Activated CD4-positive, alpha-beta T cell treated with anti-CD3 and anti-CD28 coated beads, Interleukin-2, amount 10 ng/mL, durations not matched to agents 7 days and 5 days (primary cell): ENCODE results near the gene RHPN2. TPM values are rescaled to one million over a fixed set of nuclear protein-coding genes. Genes with fewer than 3 reads are reported as not detected.
"Not testable (repeated sequence)": the region's sequence is repeated elsewhere in the genome, so short reads cannot be mapped to it uniquely, and the experiment has no call there.

ENCODE experiments used
- CTCF ChIA-PET: fragments of 350-600 bp; sonication (Branson Sonifier 250); formaldehyde crosslinking; loops from one replicate; lab custom pipeline; 2021; ENCODE audit warnings: antibody characterized with exemption; lab: Charles Lee
- POLR2A ChIA-PET: fragments of 350-600 bp; sonication (Branson Sonifier 250); formaldehyde crosslinking; loops from one replicate; lab custom pipeline; 2021; ENCODE audit warnings: antibody characterized with exemption; lab: Charles Lee
- DNase-seq: peaks from one replicate; pipeline ENCODE4 v3.0.0-alpha.2; 2020
- H3K27ac Mint-ChIP-seq: one replicate; pipeline ENCODE4 v1.8.0; 2021; ENCODE audit warnings: mild to moderate bottlenecking, moderate library complexity, mixed read lengths
- H3K27me3 Mint-ChIP-seq: one replicate; pipeline ENCODE4 v1.8.0; 2021; ENCODE audit warnings: mixed read lengths
- H3K36me3 Mint-ChIP-seq: one replicate; pipeline ENCODE4 v1.8.0; 2021; ENCODE audit warnings: low read depth, mixed read lengths
- H3K4me1 Mint-ChIP-seq: one replicate; pipeline ENCODE4 v1.8.0; 2021; ENCODE audit warnings: mixed read lengths
- H3K4me3 Mint-ChIP-seq: one replicate; pipeline ENCODE4 v1.8.0; 2021; ENCODE audit warnings: mild to moderate bottlenecking, moderate library complexity, mixed read lengths
- H3K9me3 Mint-ChIP-seq: one replicate; pipeline ENCODE4 v1.8.0; 2021; ENCODE audit warnings: mixed read lengths
- total RNA-seq, 2 experiments: library from RNA; stranded (reverse); gene quantifications; one replicate each; pipeline ENCODE4 v1.2.3, GENCODE V29; 2021

RHPN2 gene
- total RNA-seq, 2 experiments from 2014 or later = 1.4 TPM

DNA sequence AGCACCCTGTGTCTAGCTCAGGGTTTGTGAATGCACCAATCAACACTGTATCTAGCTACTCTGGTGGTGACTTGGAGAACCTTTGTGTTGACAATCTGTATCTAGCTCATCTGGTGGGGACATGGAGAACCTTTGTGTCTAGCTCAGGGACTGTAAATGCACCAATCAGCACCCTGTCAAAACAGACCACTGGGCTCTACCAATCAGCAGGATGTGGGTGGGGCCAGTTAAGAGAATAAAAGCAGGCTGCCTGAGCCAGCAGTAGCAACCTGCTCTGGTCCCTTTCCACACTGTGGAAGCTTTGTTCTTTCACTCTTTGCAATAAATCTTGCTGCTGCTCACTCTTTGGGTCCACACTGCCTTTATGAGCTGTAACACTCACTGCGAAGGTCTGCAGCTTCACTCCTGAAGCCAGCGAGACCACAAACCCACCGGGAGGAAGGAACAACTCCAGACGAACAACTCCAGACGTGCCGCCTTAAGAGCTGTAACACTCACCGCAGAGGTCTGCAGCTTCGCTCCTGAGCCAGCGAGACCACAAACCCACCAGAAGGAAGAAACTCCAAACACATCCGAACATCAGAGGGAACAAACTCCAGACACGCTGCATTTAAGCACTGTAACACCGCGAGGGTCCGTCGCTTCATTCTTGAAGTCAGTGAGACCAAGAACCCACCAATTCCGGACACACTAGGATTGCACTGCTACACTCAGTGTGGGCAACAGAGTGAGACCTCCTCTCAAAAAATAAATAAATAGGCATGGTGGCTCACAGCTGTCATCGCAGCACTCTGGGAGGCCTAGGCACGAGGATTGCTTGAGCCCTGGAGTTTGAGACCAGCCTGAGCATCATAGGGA is 27.3 kb downstream of the RHPN2 start:
- H3K9me3 Mint-ChIP-seq, H3K36me3 Mint-ChIP-seq: not testable (repeated sequence)
- CTCF ChIA-PET = interaction anchor here (0.6 to 1.2 kb wide), 2 partner anchors 11 to 90 kb away, joined by 3 read pairs; no protein-coding TSS in a partner anchor

DNA sequence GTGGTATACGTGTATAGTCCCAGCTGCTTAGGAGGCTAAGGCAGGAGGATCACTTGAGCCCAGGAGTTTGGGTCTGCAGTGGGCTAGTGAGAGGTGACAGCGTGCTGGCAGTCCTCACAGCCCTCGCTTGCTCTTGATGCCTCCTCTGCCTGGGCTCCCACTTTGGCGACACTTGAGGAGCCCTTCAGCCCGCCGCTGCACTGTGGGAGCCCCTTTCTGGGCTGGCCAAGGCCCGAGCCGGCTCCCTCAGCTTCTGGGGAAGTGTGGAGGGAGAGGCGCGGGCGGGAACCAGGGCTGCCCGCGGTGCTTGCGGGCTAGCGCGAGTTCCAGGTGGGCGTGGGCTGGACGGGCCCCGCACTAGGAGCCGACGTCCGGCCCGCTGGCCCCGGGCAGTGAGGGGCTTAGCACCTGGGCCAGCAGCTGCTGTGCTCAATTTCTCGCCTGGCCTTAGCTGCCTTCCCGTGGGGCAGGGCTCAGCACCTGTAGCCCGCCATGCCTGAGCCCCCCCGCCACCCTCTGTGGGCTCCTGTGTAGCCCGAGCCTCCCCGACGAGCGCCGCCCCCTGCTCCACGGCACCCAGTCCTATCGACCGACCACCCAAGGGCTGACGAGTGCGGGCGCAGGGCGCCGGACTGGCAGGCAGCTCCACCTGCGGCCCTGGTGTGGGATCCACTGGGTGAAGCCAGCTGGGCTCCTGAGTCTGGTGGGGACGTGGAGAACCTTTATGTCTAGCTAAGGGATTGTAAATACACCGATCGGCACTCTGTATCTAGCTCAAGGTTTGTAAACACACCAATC is 28.1 kb downstream of the RHPN2 start:
- H3K27me3 Mint-ChIP-seq, DNase-seq, H3K36me3 Mint-ChIP-seq, H3K9me3 Mint-ChIP-seq, H3K4me1 Mint-ChIP-seq, H3K4me3 Mint-ChIP-seq, POLR2A ChIA-PET: not testable (repeated sequence)
- CTCF ChIA-PET = interaction anchor here (0.6 to 1.2 kb wide), 3 partner anchors 12 to 89 kb away, joined by 3 to 6 read pairs (median 3); no protein-coding TSS in a partner anchor
- peak overlapping the region; percentile 82 for H3K27ac Mint-ChIP-seq

More for the DNA sequence above, 27.3 kb downstream of the RHPN2 start:
- Mint-ChIP-seq H3K4me3 (peak overlapping the region; percentile 43), H3K27ac (peak overlapping the region; percentile 82)
- H3K27me3 Mint-ChIP-seq, POLR2A ChIA-PET, H3K4me1 Mint-ChIP-seq: not testable (repeated sequence)
- peak; percentile 22 for DNase-seq

DNA sequence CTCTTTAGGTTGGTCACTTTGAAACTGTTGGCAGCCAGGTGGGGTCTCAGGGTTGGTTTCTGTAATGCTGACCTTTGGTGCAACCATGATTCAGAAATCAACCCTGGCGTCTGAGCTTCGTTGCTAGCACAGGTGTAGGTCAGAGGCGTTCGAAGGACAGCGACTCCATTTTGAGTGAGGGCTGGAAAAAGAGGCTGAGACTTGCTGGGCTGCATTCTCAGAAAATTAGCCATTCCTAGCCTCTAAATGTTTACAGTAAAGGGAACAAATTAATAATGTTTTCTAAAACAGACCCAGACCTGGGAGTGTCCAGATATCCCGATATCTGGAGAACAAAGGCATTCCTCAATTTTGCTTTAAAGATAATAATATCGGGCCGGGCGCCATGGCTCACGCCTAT is 29.2 kb downstream of the RHPN2 start:
- CTCF ChIA-PET = no interaction called here
- H3K9me3 Mint-ChIP-seq = no peaks in the 10 kb centered on the region
- H3K36me3 Mint-ChIP-seq = peaks cover 4% of the 10 kb centered on the region
- no peaks in the 10 kb centered on the region for H3K27me3 Mint-ChIP-seq
- DNase-seq = no peak
- H3K27ac Mint-ChIP-seq = no peak overlapping the region
- POLR2A ChIA-PET = no interaction called here
- peaks cover 8% of the 10 kb centered on the region for H3K4me1 Mint-ChIP-seq
- no peak overlapping the region for H3K4me3 Mint-ChIP-seq

DNA sequence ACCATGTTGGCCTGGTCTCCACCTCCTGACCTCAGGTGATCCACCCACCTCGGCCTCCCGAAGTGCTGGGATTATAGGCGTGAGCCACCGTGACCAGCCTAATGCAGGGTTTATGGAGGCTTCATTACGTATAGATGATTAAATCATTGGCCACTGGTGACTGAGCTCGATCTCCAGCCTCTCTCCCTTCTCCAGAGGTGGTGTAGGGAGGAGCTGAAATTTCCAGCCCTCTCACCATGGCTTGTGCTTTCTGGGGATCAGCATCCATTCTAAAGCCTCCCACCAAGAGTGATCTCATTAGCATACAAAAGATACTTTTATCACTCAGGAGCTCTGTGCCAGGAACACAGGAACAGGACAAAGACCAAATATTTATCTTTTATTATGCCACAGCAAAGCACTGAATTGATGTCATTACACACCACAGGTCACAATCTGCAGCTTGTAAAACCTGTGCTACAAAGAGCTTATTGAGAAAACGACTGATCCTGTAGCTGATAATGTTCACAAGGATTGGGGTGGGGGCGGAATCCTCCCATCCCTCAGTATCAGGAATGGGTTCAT is 32.4 kb downstream of the RHPN2 start:
- Mint-ChIP-seq H3K9me3 (peaks cover 4% of the 10 kb centered on the region), H3K4me1 (peaks cover 4% of the 10 kb centered on the region), H3K4me3 (no peak overlapping the region), H3K27ac (peak overlapping the region; percentile 5), H3K36me3 (peaks cover 4% of the 10 kb centered on the region), H3K27me3 (no peaks in the 10 kb centered on the region)
- ChIA-PET CTCF (interaction anchor here (0.5 kb wide), 1 partner anchor 11 kb away, joined by 4 read pairs; no protein-coding TSS in a partner anchor), POLR2A (interaction anchor here (0.6 kb wide), 1 partner anchor 99 kb away, joined by 3 read pairs; no protein-coding TSS in a partner anchor)
- no peak for DNase-seq

DNA sequence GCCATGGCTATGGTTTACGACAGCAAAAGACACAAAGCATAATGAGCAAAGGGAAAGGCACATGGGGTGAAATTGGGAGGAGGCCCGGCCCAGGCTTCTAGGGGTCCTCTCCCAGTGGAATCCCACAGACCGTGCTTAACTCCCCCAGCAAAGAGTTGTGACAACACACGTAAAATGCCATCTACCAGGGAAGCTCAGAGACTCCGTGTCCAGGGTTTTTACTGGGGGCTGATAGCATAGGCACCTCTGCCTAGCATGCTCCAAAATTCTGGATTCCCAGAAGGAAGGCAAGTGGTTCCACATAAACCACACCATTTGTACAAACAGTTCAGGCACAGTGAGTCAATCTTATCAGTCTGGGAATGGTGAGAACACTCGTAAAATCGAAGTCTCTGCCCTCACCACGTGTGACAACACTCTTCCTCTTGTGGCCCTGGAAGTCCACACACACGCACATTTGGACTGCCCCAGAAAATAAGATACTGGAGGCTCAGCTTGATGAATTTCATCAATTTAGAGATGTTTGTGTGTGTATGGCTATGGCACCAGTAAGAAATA is 34.9 kb downstream of the RHPN2 start:
- no peak overlapping the region for H3K4me3 Mint-ChIP-seq
- CTCF ChIA-PET = interaction anchor here (0.5 kb wide), 1 partner anchor 58 kb away, joined by 3 read pairs; no protein-coding TSS in a partner anchor
- no peaks in the 10 kb centered on the region for H3K27me3 Mint-ChIP-seq
- peaks cover 4% of the 10 kb centered on the region for H3K9me3 Mint-ChIP-seq
- no peaks in the 10 kb centered on the region for H3K4me1 Mint-ChIP-seq
- H3K36me3 Mint-ChIP-seq = no peaks in the 10 kb centered on the region
- no peak for DNase-seq
- POLR2A ChIA-PET = no interaction called here
- no peak overlapping the region for H3K27ac Mint-ChIP-seq

DNA sequence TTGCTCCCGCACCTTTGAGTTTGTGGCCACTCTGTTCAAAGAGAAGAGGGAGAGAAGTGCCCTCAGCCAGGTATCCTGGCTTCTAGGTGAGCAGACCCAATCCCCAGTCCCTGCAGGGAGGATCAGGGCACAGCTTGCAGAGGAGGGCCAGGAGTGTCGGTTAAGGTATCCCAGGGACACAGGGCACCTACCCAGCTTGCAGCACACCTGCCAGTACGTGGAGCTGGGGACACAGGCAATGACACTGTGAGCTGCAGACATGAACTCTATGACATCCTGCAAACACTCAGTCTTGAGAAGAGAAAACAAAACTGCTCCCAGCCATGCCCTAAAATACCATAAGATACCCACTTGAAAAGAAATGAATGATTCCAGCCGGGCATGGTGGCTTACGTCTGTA is 38.1 kb downstream of the RHPN2 start:
- H3K36me3 Mint-ChIP-seq, H3K27me3 Mint-ChIP-seq, H3K4me3 Mint-ChIP-seq, CTCF ChIA-PET, DNase-seq, POLR2A ChIA-PET, H3K4me1 Mint-ChIP-seq, H3K9me3 Mint-ChIP-seq, H3K27ac Mint-ChIP-seq: not testable (repeated sequence)

DNA sequence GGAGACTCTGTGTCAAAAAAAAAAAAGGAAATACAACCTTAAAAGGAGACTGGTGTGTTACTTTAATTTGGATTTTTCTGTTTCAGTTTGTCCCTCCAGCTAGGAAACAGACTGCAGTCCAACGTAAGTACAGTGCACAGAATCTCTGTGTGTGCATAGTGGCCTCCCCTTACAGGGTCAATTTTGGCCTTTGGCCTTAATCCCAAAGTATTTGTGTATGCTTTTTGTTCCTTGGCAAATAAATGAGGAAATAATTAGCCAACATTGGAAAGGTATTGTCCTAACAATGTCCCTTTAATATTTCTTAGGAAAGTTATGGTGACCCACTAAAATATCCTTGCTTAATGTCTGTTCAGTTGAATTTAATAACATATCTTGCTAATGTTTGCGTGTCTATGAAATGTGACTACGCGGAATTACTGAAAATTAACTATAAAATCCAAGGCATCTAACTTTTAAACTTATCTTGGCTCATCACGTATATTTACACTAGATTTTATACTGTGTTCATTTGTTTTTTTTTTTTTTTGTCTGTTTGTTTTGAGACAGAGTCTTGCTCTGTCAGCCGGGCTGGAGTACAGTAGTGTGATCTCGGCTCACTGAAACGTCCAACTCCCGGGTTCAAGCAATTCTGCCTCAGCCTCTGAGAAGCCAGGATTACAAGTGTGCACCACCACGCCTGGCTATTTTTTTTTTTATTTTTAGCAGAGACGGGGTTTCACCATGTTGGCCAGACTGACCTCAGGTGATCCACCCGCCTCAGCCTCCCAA is 39.0 kb downstream of the RHPN2 start:
- DNase-seq, H3K36me3 Mint-ChIP-seq, H3K4me3 Mint-ChIP-seq, H3K27me3 Mint-ChIP-seq, H3K9me3 Mint-ChIP-seq, CTCF ChIA-PET, H3K4me1 Mint-ChIP-seq, H3K27ac Mint-ChIP-seq, POLR2A ChIA-PET: not testable (repeated sequence)

DNA sequence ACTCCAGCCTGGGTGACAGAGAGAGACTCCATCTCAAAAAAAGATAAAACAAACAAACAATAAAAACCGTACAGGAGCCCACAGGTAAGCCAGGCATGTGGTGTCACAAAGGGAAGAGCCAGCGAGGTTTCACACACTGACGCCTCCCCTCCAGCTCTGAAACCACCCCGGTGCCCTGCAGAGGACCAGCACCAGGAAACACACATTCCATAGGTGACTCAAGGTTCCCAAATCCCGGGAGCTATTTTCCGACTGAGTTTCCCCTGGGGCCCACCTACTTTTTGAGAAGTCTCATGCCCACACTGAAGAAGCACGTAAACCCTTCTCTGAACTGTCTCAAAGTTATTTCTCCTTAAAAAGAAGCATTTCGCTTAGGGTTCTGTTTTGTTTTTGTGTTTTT is 40.3 kb downstream of the RHPN2 start:
- no peaks in the 10 kb centered on the region for H3K4me1 Mint-ChIP-seq
- DNase-seq = no peak
- POLR2A ChIA-PET = no interaction called here
- no peak overlapping the region for H3K4me3 Mint-ChIP-seq
- no peaks in the 10 kb centered on the region for H3K27me3 Mint-ChIP-seq
- H3K36me3 Mint-ChIP-seq = no peaks in the 10 kb centered on the region
- CTCF ChIA-PET = interaction anchor here (1.2 kb wide), 1 partner anchor 49 kb away, joined by 3 read pairs; no protein-coding TSS in a partner anchor
- peaks cover 4% of the 10 kb centered on the region for H3K9me3 Mint-ChIP-seq
- no peak overlapping the region for H3K27ac Mint-ChIP-seq

DNA sequence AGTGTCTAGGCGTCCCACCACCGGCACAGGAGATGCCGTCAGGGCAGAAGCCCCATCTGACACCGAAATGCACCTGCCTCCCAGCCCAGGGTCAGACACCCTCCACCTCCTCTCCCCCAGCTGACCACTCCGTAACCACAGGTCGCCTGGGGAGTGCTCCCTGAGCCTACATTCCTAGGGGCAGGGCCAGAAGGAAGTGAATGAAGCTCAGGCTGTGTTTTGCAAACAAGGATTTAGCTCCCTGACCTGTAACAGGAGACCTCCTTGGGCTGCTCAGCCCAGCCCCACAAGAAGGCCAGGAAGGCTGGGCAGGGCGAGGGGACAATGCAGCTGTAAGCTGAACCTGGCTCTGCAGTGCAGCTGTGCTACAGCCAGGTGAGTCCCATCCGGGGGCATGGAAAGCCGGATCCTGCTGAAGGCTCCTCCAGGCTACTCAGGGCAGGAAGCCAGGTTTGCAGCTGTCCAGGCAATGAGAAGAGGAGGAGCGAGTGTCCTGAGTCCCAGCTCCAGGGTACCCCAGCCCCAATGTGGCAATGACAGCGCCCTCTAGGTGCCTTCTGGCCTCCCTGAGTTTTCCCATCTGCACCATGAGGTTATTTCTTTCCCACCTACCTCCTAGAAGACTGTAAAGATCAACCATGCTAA is 42.1 kb downstream of the RHPN2 start:
- ChIA-PET CTCF (no interaction called here), POLR2A (no interaction called here)
- H3K27ac Mint-ChIP-seq = no peak overlapping the region

DNA sequence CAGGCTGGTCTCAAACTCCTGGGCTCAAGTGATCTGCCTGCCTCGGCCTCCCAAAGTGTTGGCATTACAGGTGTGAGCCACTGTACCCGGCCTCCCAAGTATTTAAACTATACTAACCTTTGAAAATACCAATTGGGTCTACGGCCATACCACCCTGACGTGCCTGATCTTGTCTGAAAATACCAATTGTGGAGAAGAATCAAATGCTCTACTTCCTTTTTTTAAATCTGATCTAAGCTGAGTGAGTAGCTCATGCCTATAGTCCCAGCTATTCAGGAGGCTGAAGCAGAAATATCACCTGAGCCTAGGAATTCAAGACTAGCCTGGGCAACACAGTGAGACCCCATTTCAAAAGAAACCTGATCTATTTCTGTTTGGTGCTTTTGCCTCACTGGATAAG is 53.8 kb downstream of the RHPN2 start:
- H3K4me1 Mint-ChIP-seq, CTCF ChIA-PET: not testable (repeated sequence)

More for the DNA sequence above, 42.1 kb downstream of the RHPN2 start:
- no peaks in the 10 kb centered on the region for H3K27me3 Mint-ChIP-seq
- H3K9me3 Mint-ChIP-seq = no peaks in the 10 kb centered on the region
- H3K4me3 Mint-ChIP-seq = no peak overlapping the region
- no peak for DNase-seq
- H3K4me1 Mint-ChIP-seq = no peaks in the 10 kb centered on the region
- H3K36me3 Mint-ChIP-seq = no peaks in the 10 kb centered on the region

DNA sequence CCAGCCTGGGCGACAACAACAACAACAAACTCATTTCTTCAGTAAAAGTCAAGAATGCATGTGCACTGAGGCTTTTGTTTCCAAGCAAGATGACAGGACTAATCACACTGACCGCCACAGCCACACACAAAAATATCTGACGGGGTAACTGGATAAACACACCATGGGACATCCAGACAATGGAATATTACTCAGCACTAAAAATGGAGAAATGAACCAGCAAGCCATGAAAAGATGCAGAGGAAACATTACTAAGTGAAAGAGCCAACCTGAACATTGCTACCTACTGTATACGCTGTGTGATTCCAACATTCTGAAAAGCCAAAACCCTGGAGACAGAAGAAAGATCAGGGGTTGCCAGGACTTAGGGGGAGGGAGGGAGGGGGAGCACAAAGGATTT is 56.0 kb downstream of the RHPN2 start:
- CTCF ChIA-PET = no interaction called here
- Mint-ChIP-seq H3K9me3 (no peaks in the 10 kb centered on the region), H3K27ac (no peak overlapping the region), H3K4me3 (no peak overlapping the region), H3K27me3 (no peaks in the 10 kb centered on the region), H3K4me1 (no peaks in the 10 kb centered on the region), H3K36me3 (no peaks in the 10 kb centered on the region)
- POLR2A ChIA-PET = no interaction called here
- DNase-seq = no peak

More for the DNA sequence above, 53.8 kb downstream of the RHPN2 start:
- DNase-seq, H3K36me3 Mint-ChIP-seq, H3K9me3 Mint-ChIP-seq, H3K27me3 Mint-ChIP-seq, H3K4me3 Mint-ChIP-seq, H3K27ac Mint-ChIP-seq, POLR2A ChIA-PET: not testable (repeated sequence)
